Measurements from ENCODE around the gene EPN1. TPM values are rescaled to one million over a fixed set of nuclear protein-coding genes. Genes with fewer than 3 reads are reported as not detected.

The EPN1 gene
- total and polyA plus RNA-seq, 2 of the 8 experiments (the other 6 are each of a cell fraction or from before 2014, with no cell fraction given), result 49.6 to 200 TPM

GRCh38 chr19:55683449-55684261, 8.6 kb downstream of the EPN1 start (continued):
- TF ChIP-seq, protein P1, sequence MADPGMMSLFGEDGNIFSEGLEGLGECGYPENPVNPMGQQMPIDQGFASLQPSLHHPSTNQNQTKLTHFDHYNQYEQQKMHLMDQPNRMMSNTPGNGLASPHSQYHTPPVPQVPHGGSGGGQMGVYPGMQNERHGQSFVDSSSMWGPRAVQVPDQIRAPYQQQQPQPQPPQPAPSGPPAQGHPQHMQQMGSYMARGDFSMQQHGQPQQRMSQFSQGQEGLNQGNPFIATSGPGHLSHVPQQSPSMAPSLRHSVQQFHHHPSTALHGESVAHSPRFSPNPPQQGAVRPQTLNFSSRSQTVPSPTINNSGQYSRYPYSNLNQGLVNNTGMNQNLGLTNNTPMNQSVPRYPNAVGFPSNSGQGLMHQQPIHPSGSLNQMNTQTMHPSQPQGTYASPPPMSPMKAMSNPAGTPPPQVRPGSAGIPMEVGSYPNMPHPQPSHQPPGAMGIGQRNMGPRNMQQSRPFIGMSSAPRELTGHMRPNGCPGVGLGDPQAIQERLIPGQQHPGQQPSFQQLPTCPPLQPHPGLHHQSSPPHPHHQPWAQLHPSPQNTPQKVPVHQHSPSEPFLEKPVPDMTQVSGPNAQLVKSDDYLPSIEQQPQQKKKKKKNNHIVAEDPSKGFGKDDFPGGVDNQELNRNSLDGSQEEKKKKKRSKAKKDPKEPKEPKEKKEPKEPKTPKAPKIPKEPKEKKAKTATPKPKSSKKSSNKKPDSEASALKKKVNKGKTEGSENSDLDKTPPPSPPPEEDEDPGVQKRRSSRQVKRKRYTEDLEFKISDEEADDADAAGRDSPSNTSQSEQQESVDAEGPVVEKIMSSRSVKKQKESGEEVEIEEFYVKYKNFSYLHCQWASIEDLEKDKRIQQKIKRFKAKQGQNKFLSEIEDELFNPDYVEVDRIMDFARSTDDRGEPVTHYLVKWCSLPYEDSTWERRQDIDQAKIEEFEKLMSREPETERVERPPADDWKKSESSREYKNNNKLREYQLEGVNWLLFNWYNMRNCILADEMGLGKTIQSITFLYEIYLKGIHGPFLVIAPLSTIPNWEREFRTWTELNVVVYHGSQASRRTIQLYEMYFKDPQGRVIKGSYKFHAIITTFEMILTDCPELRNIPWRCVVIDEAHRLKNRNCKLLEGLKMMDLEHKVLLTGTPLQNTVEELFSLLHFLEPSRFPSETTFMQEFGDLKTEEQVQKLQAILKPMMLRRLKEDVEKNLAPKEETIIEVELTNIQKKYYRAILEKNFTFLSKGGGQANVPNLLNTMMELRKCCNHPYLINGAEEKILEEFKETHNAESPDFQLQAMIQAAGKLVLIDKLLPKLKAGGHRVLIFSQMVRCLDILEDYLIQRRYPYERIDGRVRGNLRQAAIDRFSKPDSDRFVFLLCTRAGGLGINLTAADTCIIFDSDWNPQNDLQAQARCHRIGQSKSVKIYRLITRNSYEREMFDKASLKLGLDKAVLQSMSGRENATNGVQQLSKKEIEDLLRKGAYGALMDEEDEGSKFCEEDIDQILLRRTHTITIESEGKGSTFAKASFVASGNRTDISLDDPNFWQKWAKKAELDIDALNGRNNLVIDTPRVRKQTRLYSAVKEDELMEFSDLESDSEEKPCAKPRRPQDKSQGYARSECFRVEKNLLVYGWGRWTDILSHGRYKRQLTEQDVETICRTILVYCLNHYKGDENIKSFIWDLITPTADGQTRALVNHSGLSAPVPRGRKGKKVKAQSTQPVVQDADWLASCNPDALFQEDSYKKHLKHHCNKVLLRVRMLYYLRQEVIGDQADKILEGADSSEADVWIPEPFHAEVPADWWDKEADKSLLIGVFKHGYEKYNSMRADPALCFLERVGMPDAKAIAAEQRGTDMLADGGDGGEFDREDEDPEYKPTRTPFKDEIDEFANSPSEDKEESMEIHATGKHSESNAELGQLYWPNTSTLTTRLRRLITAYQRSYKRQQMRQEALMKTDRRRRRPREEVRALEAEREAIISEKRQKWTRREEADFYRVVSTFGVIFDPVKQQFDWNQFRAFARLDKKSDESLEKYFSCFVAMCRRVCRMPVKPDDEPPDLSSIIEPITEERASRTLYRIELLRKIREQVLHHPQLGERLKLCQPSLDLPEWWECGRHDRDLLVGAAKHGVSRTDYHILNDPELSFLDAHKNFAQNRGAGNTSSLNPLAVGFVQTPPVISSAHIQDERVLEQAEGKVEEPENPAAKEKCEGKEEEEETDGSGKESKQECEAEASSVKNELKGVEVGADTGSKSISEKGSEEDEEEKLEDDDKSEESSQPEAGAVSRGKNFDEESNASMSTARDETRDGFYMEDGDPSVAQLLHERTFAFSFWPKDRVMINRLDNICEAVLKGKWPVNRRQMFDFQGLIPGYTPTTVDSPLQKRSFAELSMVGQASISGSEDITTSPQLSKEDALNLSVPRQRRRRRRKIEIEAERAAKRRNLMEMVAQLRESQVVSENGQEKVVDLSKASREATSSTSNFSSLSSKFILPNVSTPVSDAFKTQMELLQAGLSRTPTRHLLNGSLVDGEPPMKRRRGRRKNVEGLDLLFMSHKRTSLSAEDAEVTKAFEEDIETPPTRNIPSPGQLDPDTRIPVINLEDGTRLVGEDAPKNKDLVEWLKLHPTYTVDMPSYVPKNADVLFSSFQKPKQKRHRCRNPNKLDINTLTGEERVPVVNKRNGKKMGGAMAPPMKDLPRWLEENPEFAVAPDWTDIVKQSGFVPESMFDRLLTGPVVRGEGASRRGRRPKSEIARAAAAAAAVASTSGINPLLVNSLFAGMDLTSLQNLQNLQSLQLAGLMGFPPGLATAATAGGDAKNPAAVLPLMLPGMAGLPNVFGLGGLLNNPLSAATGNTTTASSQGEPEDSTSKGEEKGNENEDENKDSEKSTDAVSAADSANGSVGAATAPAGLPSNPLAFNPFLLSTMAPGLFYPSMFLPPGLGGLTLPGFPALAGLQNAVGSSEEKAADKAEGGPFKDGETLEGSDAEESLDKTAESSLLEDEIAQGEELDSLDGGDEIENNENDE (IDR thresholded peaks at IDR 0.05; ENCODE audit: insufficient replicate concordance, low read length), result no peak
- no peak for TF ChIP-seq BCL11A (IDR thresholded peaks at IDR 0.05; ENCODE audit: low read depth in 2 of 2, low read length in 2 of 2)
- TF ChIP-seq TEAD4 (IDR thresholded peaks at IDR 0.05; ENCODE audit: low read depth, low read length), result no peak
- TF ChIP-seq CTBP2 (IDR thresholded peaks at IDR 0.05; ENCODE audit: borderline replicate concordance, insufficient read depth, insufficient read length, low read length), result no peak
- TF ChIP-seq JUN (IDR thresholded peaks at IDR 0.05; ENCODE audit: low read depth, low read length), result no peak
- no peak for TF ChIP-seq CTCF (IDR thresholded peaks at IDR 0.05; ENCODE audit: control extremely low read depth in 1 of 3, insufficient read depth in 1 of 3, low read depth in 1 of 3, low read length in 3 of 3)

Measured in H1 (cell line).